ENCODE data around the gene CALN1.

The CALN1 gene

GRCh38 chr7:71808115-71808514, 604.0 kb downstream of the CALN1 start:
- in situ Hi-C loops (cut with HindIII; ENCODE audit: low pct_unique_long_range_greater_than_20kb, low sequenced_read_pairs), result no loop called here
- no peak for DNase-seq (ENCODE audit: low read depth in 1 of 2, low spot score in 1 of 2)
- no peak for TF ChIP-seq JUND (IDR thresholded peaks at IDR 0.05; ENCODE audit: low read depth)

DNA sequence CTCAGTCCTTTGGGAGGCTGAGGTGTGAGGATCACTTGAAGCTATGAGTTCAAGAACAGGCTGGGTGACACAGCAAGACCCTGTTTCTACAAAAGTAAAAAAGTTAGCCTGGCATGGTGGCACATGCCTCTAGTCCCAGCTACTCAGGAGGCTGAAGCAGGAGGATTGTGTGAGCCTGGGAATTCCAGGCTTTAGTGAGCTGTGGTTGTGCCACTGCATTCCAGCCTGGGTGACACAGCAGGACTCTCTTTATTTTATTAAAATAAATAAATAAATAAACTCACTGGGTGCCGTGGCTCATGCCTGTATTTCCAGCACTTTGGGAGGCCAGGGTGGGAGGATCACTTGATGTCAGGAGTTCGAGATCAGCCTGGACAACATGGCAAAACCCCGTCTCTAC, 607.9 kb downstream of the CALN1 start:
- TF ChIP-seq JUND (IDR thresholded peaks at IDR 0.05; ENCODE audit: low read depth), result no peak
- in situ Hi-C loops (cut with HindIII; ENCODE audit: low pct_unique_long_range_greater_than_20kb, low sequenced_read_pairs), result no loop called here

DNA sequence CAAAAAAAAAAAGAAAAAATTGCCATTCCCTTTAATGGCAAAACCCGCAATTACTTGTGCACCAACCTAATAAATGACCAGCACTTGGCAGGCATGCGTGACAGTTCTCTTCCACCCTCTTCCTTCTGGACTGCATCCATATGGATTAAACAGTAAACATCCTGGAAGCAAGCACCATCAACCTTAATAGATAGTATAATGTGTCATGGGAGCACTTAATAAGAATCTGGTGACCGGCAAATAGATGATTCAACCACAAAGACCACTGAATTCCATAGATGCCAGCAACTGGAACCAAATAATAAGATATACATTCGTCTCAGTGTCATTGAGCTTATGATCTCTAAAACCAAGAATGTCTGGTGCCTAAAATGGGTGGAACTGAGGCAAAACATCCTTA, 610.2 kb downstream of the CALN1 start:
- in situ Hi-C loops (cut with HindIII; ENCODE audit: low pct_unique_long_range_greater_than_20kb, low sequenced_read_pairs), result no loop called here
- no peak for DNase-seq (ENCODE audit: low read depth in 1 of 2, low spot score in 1 of 2)
- no peak for TF ChIP-seq JUND (IDR thresholded peaks at IDR 0.05; ENCODE audit: low read depth)

More for the DNA sequence above, 607.9 kb downstream of the CALN1 start:
- no peak for DNase-seq (ENCODE audit: low read depth in 1 of 2, low spot score in 1 of 2)

GRCh38 chr7:71800321-71800720, 611.8 kb downstream of the CALN1 start:
- TF ChIP-seq JUND (IDR thresholded peaks at IDR 0.05; ENCODE audit: low read depth), result no peak
- DNase-seq (ENCODE audit: low read depth in 1 of 2, low spot score in 1 of 2), result no peak
- in situ Hi-C loops (cut with HindIII; ENCODE audit: low pct_unique_long_range_greater_than_20kb, low sequenced_read_pairs), result no loop called here

DNA sequence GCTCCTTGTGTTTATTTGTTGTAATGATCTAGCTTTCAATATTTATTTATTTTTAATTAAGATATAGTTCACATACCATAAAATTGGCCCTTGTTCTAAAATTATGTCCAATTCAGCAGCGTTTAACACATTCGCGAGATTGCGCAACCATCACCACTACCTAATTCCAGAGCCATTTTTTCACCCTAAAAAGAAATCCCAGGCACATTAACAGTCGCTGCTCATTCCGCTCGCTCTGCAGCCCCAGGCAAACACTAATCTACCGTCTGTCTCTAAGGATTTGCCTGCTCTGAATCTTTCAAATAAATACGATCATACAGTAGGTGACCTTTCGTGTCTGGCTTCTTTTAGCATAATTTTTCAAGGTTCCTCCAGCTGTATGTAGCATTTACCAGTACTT, 616.7 kb downstream of the CALN1 start:
- in situ Hi-C loops (cut with HindIII; ENCODE audit: low pct_unique_long_range_greater_than_20kb, low sequenced_read_pairs), result no loop called here
- TF ChIP-seq JUND (IDR thresholded peaks at IDR 0.05; ENCODE audit: low read depth), result no peak

DNA sequence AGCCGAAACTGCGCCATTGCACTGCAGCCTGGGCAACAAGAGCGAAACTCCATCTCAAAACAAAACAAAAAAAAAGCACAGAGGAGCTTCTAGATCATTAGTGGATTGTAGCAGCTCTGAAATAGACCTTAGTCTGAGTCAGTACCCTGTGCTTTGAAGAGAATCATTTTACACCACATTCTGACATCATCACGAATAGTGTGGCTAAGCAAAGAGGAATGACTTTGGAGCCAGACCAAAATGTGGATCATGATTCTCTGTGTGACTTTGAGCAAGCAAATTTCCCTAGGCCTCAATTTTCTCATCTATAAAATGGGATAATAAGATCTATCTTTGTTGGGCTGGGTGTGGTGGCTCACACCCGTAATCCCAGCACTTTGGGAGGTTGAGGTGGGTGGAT, 618.9 kb downstream of the CALN1 start:
- in situ Hi-C loops (cut with HindIII; ENCODE audit: low pct_unique_long_range_greater_than_20kb, low sequenced_read_pairs), result no loop called here
- TF ChIP-seq JUND (IDR thresholded peaks at IDR 0.05; ENCODE audit: low read depth), result no peak
- no peak for DNase-seq (ENCODE audit: low read depth in 1 of 2, low spot score in 1 of 2)

More for the DNA sequence above, 616.7 kb downstream of the CALN1 start:
- DNase-seq (ENCODE audit: low read depth in 1 of 2, low spot score in 1 of 2), result no peak

DNA sequence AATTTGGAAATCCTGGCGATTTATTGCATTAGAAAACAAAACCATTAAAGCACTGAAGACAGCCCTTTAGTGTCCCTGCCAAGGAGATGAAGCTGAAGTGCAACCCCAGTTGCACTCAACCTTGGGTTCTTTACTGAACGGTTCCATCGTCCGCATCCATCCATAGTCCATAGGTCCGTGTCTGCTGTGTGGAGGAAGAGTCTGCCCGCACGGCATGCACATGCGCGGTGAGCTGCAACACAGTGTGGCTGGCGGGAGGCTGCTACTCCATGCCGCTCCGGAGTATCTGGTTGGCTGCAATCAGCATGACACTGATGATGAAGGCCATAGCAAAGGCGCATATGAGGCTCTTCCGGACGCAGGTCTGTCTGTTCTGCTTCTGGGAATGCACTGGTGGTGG, 624.6 kb downstream of the CALN1 start:
- no peak for DNase-seq (ENCODE audit: low read depth in 1 of 2, low spot score in 1 of 2)
- no peak for TF ChIP-seq JUND (IDR thresholded peaks at IDR 0.05; ENCODE audit: low read depth)
- in situ Hi-C loops (cut with HindIII; ENCODE audit: low pct_unique_long_range_greater_than_20kb, low sequenced_read_pairs), result no loop called here

GRCh38 chr7:71785216-71785615, 626.9 kb downstream of the CALN1 start:
- in situ Hi-C loops (cut with HindIII; ENCODE audit: low pct_unique_long_range_greater_than_20kb, low sequenced_read_pairs), result no loop called here
- no peak for DNase-seq (ENCODE audit: low read depth in 1 of 2, low spot score in 1 of 2)
- TF ChIP-seq JUND (IDR thresholded peaks at IDR 0.05; ENCODE audit: low read depth), result no peak

GRCh38 chr7:71784781-71785180, 627.4 kb downstream of the CALN1 start:
- no peak for DNase-seq (ENCODE audit: low read depth in 1 of 2, low spot score in 1 of 2)
- TF ChIP-seq JUND (IDR thresholded peaks at IDR 0.05; ENCODE audit: low read depth), result no peak
- in situ Hi-C loops (cut with HindIII; ENCODE audit: low pct_unique_long_range_greater_than_20kb, low sequenced_read_pairs), result no loop called here

GRCh38 chr7:71784180-71784579, 628.0 kb downstream of the CALN1 start:
- DNase-seq (ENCODE audit: low read depth in 1 of 2, low spot score in 1 of 2), result no peak
- in situ Hi-C loops (cut with HindIII; ENCODE audit: low pct_unique_long_range_greater_than_20kb, low sequenced_read_pairs), result no loop called here
- TF ChIP-seq JUND (IDR thresholded peaks at IDR 0.05; ENCODE audit: low read depth), result no peak

DNA sequence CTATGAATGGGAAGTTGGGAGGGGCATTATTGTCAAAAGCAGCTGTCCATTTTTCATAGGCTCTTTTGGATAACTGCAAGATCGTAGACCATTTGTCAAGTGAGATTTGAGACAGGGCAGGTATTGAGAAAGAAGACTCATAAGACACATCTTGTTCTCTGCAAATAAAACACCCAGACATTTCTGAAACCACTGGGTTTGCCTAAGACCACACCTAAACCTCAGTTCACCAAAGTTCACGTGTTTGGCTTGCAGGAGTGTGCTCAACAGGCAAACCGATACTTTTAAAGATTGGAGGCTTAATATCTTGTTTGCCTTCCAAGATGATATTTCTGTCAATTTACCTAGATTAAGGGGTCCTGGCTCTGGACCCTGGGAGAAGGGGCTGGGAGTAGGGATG, 628.4 kb downstream of the CALN1 start:
- DNase-seq (ENCODE audit: low read depth in 1 of 2, low spot score in 1 of 2), result no peak
- no peak for TF ChIP-seq JUND (IDR thresholded peaks at IDR 0.05; ENCODE audit: low read depth)
- in situ Hi-C loops (cut with HindIII; ENCODE audit: low pct_unique_long_range_greater_than_20kb, low sequenced_read_pairs), result no loop called here

DNA sequence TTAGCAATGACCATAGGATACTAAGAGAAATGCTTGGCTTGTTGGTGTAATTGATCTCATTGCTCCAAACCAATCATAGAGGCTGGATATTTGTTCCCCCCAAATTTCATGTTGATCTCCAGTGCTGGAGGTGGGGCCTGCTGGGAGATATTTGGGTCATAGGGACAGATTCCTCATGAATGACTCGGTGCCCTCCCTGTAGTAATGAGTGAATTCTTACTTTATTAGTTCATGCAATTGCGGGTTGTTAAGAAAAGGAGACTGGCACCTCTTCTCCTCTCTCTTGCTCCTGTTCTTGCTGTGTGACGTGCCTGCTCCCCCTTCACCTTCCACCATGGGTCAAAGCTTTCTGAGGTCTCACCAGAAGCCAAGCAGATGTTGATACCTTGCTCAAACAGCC, 630.1 kb downstream of the CALN1 start:
- no peak for DNase-seq (ENCODE audit: low read depth in 1 of 2, low spot score in 1 of 2)
- in situ Hi-C loops (cut with HindIII; ENCODE audit: low pct_unique_long_range_greater_than_20kb, low sequenced_read_pairs), result no loop called here
- TF ChIP-seq JUND (IDR thresholded peaks at IDR 0.05; ENCODE audit: low read depth), result no peak

GRCh38 chr7:71780282-71780681, 631.9 kb downstream of the CALN1 start:
- no peak for TF ChIP-seq JUND (IDR thresholded peaks at IDR 0.05; ENCODE audit: low read depth)
- in situ Hi-C loops (cut with HindIII; ENCODE audit: low pct_unique_long_range_greater_than_20kb, low sequenced_read_pairs), result no loop called here
- no peak for DNase-seq (ENCODE audit: low read depth in 1 of 2, low spot score in 1 of 2)

DNA sequence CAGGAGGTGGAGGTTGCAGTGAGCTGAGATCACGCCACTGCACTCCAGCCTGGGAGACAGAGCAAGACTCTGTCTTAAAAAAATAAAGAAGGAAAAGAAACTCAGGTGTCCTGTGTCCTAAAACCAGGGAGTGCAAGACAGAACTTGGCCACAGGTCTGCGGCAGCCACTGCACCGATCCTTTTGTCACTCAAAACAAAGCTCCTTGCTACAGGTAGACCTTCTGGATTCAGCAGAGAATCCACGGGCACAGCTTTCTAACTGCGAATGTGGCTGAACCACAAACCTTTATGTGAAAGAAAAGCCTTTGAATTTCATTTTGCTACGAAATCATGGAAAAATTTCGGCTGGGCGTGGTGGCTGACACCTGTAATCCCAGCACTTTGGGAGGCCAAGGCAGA, 634.9 kb downstream of the CALN1 start:
- no peak for DNase-seq (ENCODE audit: low read depth in 1 of 2, low spot score in 1 of 2)
- no peak for TF ChIP-seq JUND (IDR thresholded peaks at IDR 0.05; ENCODE audit: low read depth)
- in situ Hi-C loops (cut with HindIII; ENCODE audit: low pct_unique_long_range_greater_than_20kb, low sequenced_read_pairs), result no loop called here

Measured in T47D (cell line).